GM04503 (cell line): ENCODE data around the gene BEST2.
"Not testable (repeated sequence)": the region's sequence is repeated elsewhere in the genome, so short reads cannot be mapped to it uniquely, and the experiment has no call there.

Experiments
- DNase-seq: peaks from one replicate; pipeline ENCODE4 v3.0.0-alpha.2; 2012; ENCODE audit warnings: low read depth

Gene BEST2

DNA sequence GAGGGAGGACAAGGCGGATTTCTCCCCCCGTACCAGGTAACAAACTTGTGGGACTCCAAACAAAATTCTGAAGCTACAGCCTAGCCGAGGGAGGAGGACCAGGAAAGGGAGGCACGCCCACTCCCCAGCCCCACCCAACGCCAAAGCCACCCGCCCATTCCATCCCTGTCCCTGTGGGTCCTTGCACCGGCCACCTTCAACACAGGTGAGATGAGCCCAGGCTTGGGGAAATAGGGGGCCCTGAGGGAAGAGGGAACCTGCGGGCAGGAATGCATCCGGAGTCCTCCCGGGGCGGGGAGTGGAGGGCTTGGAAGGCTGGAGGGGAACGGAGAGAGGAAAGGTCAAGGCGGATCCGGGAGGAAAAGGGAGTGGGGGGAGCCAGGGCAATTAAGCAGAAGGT lies at the start of gene BEST2:
TSS of gene BEST2 (plus strand) at position 157 of the 400 bp plus-strand sequence. CDS start 802 bp downstream, outside the sequence.
- DNase-seq = no peak

- DNase-seq = no peak
Observed at GRCh38 chr19:12703046-12703445, 48.5 kb upstream of the BEST2 start.

- DNase-seq = no peak
Observed at GRCh38 chr19:12705169-12705568, 46.4 kb upstream of the BEST2 start.

DNA sequence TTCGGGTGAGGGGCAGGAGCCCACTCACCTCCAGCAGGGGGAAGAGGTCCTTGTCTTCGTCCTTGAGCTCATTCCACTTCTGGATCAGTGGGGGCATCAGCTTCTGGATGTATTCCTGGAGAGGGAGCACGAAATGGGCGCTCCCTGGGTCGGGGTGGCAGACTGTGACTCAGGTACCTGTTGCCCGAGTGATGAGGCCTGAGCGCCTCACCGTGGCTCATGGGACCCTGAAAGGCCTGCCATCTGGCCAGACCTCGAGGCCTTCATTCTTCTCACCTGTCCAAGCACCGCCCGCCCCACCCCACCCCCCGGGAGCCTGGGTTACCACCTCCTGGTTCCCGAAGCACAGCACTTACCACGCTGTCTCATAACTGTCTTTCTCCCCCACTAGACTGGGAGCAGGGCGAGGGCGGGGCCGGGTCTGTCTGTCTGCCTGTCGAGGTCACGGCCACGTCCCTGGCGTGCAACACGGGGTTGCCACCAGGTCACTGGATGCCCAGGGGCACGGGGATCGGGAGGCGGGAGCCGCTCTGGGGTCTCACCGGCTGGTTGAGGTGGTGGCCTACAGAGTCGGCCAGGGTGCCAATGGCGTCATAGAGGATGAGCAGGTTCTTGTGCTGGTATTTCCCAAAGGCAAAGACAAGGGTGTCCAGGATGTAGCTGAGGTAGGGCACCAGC lies 45.8 kb upstream of the BEST2 start:
- DNase-seq = no peak

DNA sequence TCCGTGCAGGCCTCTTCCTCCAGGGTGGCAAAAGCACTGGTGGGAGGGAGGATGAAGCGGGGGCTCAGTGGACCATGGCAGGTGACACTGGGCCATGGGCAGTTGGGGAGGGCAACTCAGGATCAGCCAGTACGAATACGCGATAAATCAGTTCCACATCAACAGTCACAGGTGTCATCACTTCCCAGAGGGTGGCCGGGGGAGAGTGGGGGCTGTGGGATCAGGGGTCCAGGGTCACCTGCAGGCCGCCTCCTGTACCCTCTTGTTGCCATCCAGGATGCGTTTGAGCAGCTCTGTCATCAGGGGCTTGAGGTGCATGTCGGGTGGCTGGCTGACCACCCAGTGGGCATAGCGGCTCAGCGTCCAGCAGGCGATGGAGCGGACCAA lies 45.3 kb upstream of the BEST2 start:
- DNase-seq = no peak

DNA sequence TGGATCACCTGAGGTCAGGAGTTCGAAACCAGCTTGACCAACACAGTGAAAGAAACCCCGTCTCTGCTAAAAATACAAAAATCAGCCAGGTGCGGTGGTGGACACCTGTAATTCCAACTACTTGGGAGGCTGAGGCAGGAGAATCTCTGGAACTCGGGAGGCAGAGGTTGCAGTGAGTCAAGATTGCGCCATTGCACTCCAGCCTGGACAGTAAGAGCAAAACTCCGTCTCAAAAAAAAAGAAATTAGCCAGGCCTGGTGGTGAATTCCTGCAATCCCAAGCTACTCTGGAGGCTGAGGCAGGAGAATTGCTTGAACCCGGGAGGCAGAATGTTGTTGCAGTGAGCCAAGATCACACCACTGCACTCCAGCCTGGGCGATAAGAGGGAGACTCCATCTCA lies 43.0 kb upstream of the BEST2 start:
- DNase-seq = no peak

DNA sequence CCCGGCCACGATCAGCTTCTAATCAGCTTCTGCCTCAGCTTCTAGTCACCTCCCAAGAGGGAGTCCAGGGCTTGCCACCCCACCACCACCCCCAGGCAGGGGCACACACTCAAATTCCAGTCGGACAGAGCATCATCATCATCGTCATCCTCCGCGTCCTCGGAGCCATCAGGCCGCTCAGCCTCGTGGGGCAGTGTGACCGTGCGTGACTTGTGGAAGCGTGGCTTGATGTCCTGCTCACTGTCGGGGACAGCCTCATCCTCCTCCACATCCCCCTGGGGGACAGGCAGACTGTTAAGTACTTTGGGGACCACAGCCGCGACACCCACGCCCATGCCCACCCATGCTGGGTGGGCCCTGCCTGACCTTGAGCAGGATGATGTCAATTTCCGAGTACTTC lies 40.4 kb upstream of the BEST2 start:
- DNase-seq = no peak

- not testable (repeated sequence) for DNase-seq
Observed at GRCh38 chr19:12712077-12712476, 39.5 kb upstream of the BEST2 start.

DNA sequence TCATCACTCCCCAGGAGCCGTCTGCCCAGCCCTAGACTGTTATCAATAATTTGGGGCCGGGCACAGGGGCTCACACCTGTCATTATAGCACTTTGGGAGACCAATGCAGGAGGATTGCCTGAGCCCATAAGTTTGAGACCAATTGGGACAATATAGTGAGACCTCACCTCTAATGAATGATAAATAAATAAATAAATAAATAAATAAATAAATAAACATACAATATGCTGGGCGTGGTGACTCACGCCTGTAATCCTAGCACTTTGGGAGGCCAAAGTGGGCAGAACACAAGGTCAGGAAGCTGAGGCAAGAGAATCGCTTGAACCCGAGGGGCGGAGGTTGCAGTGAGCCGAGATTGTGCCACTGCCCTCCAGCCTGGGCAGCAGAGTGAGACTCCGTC lies 38.3 kb upstream of the BEST2 start:
- not testable (repeated sequence) for DNase-seq

GRCh38 chr19:12715102-12715501 lies 36.5 kb upstream of the BEST2 start:
- no peak for DNase-seq

DNA sequence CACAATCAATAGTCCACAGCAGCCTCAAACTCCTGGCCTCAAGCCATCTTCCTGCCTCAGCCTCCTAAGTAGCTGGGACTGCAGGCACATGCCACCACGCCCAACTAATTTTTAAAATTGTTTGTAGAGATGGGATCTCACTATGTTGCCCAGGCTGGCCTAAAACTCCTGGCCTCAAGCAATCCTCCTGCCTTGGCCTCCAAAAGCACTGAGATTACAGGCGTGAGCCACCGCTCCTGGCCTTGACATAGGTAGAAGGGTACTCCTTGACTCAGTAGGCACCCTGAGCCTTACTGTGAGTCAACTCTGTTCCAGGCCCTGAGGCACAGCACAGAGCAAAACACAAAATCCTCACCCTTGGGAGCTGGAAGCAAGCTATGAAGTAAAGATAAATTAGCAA lies 35.7 kb upstream of the BEST2 start:
- no peak for DNase-seq

- DNase-seq = no peak
Observed at GRCh38 chr19:12720296-12720695, 31.3 kb upstream of the BEST2 start.

- no peak for DNase-seq
Observed at GRCh38 chr19:12720851-12721655, 30.5 kb upstream of the BEST2 start.

GRCh38 chr19:12721656-12722565 lies 29.7 kb upstream of the BEST2 start:
- DNase-seq = no peak

DNA sequence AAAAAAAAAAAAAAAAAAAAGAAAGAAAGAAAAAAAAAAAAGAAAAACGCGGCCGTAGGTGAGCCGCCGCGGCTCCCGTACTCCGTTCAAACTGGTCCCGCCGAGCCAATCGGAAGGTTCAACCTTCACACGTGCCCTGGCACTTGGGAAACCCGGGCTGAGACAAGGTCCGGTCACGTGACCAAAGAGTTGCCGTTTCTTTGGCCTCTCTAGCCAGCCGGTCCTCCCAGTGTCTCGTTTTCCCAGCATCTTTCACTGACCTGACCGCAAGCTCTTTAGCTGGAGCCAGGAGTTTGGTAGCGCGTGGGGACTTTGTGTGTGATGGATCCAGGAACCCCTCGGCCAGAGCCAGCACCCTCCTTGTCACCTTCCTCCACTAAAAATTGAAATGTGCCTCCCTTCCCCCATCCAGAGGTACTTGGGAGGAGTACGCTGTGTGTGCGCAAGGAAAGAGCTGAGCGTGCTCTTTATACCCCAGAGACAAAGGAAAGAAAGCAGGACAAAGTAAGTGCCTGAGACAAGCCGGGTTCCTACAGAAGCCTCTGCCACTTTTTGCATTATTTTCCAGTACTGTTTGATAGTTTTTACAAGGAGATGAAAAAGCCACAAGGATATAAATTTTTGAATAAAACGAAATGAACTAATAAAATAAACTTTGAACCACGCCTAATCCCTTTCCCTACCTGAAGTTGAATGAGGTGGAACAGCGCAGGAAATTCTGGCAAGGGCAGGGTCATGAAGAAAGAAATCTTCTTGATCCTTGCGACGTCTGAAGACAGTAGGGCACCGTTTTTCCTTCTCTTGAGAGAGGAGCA lies 28.8 kb upstream of the BEST2 start:
- DNase-seq = peak; percentile 89

DNA sequence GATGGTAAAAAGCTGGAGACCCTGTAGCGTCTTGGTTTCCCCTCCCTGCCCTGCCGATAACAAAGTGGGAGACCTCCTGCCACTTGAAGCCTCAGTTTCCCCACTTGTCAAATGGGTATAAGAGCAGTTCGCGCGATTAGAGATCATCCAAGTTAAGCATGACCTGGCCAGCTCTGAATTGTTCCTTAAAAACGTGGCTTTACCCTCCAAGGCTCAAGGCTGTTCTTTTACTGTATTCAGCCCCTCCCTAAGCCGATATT lies 28.3 kb upstream of the BEST2 start:
- no peak for DNase-seq

DNA sequence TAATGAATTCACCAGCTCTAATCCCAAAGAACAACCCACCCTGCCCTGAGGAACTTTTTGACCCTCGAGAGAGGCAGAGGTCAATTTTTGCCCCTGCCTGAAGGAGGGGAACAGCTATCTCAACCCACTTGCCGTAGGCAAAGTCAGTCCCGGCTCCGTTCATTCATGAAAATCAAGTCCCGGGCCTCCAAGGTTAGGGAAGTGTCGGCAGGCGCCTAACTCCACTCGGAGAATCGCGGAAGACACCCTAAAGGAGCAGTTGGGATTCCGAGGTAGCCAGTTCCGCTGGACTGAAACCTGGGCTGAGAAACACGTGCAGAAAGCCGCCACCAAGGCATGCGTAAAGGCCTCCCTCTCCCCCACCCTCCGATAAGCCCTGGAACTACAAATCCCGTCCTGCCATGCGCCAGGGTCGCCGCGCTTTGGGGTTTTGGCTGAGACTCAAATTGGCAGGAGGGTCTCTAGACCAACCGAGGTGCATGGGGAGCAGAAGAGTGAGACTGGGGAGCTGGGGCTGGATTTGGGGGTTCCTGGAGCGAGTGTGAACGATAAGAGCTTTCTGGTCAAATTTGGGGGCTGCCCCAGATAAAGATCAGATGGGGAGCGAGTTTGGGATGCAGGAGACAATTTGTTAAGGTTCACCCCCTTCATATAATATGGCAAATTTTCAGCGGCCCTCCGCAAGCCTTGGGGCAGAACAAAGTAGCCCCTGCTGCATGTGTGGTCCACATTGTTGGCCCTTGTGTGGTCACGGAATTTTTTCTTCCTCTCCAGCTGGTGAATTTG lies 27.8 kb upstream of the BEST2 start, which contains the start of gene TNPO2:
TSS of gene TNPO2 (minus strand) at position 292 of the 786 bp plus-strand sequence. CDS start 2,955 bp downstream, outside the sequence.
- DNase-seq = no peak

- not testable (repeated sequence) for DNase-seq
Observed at GRCh38 chr19:12725612-12726011, 26.0 kb upstream of the BEST2 start.

DNA sequence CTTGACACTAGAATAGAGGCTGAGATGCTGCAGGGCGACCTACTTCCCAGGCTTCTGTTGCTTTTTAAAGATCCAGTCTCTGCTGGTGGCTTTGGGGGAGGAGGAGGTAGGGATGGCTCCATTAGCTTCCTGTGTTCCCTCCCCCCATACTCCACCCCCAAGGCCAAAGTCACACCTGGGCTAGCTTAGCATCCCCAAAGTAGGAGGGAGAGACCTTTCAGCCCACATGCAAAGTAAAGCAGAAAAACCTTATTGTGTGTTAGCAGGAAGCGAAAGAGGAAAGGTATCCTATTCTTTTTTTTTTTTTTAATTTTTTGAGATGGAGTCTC lies 24.6 kb upstream of the BEST2 start:
- DNase-seq = no peak

DNA sequence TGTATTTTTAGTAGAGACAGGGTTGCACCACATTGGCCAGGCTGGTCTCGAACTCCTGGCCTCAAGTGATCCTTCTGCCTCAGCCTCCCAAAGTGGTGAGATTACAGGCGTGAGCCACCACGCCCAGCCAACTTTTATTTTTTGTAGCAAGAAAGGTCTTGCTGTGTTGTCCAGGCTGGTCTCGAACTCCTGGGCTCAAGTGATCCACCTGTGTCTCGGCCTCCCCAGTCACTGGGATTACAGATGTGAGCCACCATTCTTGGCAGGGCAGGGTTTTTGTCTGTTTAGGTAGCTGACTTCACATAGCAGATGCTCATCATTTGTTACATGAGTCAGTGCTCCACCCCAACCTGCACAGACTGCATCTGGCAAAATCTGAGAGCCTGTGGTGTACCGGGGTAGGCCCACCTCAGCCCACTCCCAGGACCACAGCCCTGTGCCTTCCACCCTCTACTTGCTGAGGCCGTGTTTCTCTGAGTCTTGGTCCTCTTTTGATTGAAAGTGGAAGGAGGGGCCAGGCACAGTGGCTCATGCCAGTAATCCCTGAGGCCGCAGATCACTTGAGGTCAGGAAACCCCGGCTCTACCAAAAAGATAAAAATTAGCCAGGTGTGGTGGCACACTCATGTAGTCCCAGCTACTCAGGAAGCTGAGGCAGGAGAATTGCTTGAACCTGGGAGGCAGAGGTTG lies 23.7 kb upstream of the BEST2 start:
- DNase-seq = no peak

GRCh38 chr19:12730064-12730463 lies 21.5 kb upstream of the BEST2 start:
- DNase-seq = no peak
